NOMO-1 treated with dmso at 0.1 percent for 144 hours (cell line): Measurements from ENCODE around the gene ABL2.
"Not testable (repeated sequence)": the region's sequence is repeated elsewhere in the genome, so short reads cannot be mapped to it uniquely, and the experiment has no call there.

Source experiments
- DNase-seq: peaks from one replicate; lab custom pipeline; 2025; ENCODE audit not compliant: unreplicated experiment; lab: John Stamatoyannopoulos, UW

Gene ABL2

GRCh38 chr1:179137617-179138255, 91.7 kb downstream of the ABL2 start:
- DNase-seq = no peak

DNA sequence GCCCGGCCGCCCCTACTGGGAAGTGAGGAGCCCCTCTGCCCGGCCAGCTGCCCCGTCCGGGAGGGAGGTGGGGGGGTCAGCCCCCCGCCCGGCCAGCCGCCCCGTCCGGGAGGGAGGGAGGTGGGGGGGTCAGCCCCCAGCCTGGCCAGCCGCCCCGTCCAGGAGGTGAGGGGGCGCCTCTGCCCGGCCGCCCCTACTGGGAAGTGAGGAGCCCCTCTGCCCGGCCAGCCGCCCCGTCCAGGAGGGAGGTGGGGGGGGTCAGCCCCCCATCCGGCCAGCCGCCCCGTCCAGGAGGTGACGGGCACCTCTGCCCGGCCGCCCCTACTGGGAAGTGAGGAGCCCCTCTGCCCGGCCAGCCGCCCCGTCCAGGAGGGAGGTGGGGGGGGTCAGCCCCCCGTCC, 93.8 kb downstream of the ABL2 start:
- not testable (repeated sequence) for DNase-seq

DNA sequence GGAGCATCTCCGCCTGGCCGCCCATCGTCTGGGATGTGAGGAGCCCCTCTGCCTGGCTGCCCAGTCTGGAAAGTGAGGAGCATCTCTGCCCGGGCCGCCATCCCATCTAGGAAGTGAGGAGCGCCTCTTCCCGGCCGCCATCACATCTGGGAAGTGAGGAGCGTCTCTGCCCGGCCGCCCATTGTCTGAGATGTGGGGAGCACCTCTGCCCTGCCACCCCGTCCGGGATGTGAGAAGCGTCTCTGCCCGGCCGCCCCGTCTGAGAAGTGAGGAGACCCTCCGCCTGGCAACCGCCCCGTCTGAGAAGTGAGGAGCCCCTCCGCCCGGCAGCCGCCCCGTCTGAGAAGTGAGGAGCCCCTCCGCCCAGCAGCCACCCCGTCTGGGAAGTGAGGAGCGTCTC, 94.3 kb downstream of the ABL2 start:
- DNase-seq = not testable (repeated sequence)

DNA sequence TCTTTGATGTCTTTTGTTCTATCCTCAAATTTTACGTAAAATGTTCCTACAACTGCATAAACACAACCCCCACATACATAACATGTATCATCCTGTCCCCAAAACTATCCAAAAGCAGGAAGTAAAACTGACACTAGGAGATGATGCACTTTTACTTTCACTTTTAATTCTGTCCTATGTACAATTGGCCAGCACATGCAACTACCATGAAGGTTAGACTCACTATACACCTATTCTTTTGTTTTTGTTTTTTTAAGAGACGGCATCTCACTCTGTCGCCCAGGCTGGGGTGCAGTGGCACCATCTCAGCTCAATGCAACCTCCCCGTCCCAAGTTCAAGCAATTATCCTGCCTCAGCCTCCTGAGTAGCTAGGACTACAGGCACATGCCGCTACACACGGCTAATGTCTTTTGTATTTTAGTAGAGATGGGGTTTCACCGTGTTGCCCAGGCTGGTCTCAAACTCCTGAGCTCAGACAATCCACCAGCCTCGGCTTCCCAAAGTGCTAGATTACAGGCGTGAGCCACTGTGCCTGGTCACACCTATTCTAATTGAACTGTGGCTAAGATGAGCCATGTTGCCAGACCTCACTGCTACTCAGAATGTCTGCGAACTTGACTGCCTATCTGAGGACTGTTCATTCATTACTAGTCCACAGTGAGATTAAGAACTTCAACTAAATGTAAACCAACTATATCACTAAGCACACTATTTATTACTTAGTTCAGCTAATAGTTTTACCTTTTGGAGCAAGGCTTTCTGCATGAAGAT, 99.6 kb downstream of the ABL2 start:
- DNase-seq = peak; percentile 49

DNA sequence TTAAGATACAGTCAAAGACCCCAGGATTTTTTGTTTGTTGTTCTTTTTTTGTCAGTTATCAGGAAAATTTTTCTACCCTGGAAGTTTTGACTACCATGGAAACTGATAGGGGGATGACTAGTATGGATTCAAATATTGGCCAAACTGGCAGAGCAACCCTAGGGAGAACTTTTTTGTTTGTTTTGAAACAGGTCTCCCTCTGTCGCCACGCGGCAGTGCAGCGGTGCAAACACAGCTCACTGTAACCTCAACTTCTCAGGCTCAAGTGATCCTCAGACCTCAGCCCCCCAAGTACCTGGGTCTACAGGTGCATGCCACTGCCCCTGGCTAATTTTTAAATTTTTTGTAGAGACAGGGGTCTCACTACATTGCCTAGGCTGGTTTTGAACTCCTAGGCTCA, 101.0 kb downstream of the ABL2 start:
- DNase-seq = no peak

DNA sequence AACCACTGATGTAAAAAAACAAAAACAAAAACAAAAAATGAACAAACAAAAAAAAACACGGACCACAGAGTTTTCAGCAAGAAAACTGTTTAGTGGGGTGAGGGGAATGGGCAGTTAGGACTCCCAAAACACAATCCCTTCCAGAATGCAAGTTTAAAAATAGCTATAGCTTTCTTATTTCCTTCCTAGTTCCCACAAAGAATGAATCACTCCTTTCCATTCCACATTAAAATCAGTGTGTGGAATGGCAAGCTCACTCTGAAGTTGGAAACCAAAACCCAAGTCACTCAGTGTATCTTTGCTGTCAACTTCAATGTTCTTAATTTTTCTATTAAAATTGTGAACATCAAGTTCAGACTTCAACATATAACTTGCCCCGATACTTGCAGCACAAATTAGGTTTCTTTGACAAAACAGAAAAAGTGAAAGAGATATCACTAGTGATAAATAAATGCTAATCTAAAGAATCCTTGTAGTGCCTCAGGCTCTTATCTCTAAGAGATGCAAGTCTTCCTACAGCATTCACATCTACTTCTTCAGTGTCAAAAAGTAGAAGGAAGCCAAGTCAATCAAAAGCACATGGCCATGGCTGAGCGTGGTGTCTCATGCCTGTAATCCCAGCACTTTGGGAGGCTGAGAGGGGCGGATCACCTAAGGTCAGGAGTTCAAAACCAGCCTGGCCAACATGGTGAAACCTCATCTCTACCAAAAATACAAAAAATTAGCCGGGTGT, 102.1 kb downstream of the ABL2 start:
- no peak for DNase-seq

GRCh38 chr1:179126338-179127060, 103.0 kb downstream of the ABL2 start:
- DNase-seq = no peak

- DNase-seq = no peak
These were observed 104.6 kb downstream of the ABL2 start for GRCh38 chr1:179124873-179125272.

DNA sequence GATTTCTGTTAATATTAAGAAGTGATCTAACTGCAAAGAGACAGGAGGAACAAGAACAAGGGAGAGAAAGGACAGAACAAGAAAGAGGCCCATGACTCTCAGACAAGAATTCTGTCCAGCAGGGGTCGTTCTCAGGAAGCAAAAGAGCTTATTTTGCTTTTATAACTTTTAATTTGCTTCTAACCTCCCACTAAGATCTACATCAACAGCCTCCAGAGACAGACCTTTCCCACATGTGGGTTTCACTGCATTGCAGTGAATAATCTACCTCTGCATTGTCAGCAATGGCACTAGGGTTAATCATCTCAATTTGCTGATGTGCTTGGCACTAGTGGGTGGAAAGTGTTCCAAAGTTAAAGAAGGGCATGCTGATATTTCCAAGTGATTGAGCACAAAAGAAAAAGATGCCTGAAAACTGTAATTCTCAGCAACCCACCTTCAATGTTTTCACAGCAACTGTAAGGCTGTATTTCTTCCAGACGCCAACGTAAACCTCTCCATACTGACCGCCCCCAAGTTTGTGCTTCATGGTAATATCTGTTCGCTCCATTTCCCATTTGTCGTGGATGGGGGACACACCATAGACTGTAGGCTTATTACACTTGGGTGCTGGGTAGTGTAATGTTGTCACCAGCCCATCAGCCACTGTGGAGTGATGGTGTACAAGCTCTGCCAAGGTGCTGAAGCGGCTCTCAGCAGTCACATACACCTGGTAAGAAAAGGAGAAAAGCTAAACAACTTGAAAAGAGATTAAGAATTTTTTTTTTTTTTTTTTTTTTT, 108.1 kb downstream of the ABL2 start:
- DNase-seq = no peak

- no peak for DNase-seq
These were observed 108.7 kb downstream of the ABL2 start for GRCh38 chr1:179120736-179121135.

DNA sequence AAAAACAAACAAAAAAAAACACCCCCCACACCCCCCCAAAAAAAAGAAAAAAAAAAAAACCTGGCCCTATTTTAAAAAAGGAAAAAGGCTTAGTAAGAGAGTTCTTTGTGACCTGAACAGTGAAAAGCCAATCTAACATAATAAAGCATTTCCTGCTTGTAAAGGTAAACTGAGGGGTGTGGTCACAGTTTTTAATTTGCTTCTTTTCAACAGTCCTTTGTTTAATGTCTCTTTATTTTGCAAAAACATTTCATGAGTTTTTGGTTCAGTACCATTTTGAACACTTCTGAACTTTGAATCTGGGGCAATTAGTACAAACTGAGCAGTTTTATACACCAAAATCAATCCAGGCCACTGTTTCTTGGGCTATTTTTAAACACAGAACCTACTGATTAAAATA, 110.0 kb downstream of the ABL2 start:
- DNase-seq = no peak

DNA sequence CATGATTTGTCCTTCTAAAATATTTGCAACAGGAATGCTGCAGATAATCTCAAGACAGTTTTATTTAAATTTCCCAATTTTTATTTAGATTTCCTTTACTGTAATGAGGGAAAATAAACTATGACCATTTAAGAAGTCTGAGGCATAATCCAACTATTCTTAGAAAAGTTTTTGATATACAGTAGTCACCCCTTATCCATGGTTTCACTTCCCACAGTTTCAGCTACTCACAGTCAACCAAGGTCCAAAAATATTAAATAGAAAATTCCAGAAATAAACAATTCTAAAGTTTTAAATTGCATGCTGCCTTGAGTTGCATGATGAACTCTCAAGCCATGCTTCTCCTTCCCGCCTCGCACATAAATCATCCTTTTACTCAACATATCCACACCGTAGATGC, 114.3 kb downstream of the ABL2 start:
- DNase-seq = no peak

GRCh38 chr1:179108644-179109043, 120.8 kb downstream of the ABL2 start:
- no peak for DNase-seq

- DNase-seq = no peak
These were observed 121.5 kb downstream of the ABL2 start for GRCh38 chr1:179107706-179108629.

DNA sequence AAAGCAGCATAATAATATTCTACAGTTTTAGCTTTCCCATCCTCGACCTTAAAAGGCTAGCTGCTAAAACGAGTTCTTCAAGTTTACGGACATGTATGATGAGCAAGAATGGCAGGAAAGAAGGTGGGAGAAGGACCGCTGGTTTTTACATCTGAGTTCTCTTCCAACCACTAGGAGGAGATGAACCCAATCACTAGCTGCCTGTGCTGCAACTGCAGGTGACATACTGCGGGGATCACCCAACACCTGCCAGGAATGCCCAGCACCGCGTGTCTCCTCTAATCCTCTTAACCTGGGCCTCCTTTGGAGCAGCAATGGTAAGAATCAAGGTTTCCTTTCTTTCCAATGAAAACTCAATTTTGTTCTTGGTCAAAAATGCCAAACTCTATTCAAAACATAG, 124.1 kb downstream of the ABL2 start:
- no peak for DNase-seq

- DNase-seq = no peak
These were observed 124.7 kb downstream of the ABL2 start for GRCh38 chr1:179104611-179105250.

DNA sequence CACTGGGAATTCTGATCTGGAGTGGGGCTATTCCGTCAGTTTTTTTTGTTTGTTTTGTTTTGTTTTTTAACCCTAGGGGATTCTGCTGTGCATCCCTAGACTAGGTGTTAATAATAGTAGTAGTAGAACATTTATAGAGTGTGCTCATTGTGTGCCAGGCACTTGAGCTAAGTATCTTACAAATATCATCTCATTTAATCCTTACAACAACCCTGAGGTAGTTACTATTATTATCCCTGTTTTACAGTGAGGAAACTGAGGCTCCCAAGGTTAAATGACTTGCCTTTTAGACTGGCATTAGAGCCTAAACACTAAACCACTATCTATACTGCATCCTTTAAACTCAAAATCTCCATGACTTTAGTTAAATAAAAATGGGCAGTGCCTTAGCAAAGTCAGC, 125.5 kb downstream of the ABL2 start:
- DNase-seq = no peak

DNA sequence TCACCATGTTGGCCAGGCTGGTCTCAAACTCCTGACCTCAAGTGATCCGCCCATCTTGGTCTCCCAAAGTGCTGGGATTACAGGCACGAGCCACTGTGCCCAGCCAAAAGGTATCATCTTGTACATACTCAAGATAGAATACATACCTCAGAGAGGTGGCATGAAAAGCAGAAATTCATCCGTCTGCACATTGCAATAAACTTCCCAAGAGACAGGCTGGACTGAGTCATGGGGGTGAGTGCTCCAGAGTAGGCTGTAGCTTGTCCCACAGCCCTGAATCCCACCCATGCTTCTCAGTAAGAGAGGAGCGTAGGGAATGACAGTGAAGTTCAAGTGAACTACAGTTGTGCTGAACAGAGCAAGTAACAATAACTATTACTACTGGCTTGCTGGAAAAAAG, 127.9 kb downstream of the ABL2 start:
- no peak for DNase-seq

DNA sequence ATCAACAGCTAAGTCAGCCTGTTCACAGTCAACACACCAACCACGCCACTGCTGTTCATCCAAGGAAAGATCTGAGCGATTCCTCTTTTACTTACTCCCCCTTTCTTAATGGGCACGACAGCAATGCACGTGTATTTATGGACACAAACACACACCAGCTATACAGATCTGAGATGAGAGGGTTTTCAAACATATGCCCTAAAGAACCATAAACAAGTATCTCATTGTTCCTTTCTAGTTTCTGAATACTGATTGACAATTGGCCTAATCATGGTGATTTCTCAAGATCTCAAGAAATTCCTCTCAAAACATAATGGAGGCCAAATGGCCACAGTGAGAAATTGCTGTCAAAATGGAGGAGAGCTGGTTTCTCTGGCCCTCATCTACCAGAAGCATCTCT, 129.6 kb downstream of the ABL2 start:
- DNase-seq = no peak
